HL-60/S4 (cell line): ENCODE results near the gene TOP1.

Experiments used
- in situ Hi-C: fragments of 300-500 bp; cut with MboI; formaldehyde crosslinking; loops from 2 replicates; pipeline ENCODE4 v1.14.3; 2022; ENCODE audit warnings: low sequenced_read_pairs

The TOP1 gene

GRCh38 chr20:41141153-41141815, 112.7 kb downstream of the TOP1 start:
- in situ Hi-C loops, result no loop called here

DNA sequence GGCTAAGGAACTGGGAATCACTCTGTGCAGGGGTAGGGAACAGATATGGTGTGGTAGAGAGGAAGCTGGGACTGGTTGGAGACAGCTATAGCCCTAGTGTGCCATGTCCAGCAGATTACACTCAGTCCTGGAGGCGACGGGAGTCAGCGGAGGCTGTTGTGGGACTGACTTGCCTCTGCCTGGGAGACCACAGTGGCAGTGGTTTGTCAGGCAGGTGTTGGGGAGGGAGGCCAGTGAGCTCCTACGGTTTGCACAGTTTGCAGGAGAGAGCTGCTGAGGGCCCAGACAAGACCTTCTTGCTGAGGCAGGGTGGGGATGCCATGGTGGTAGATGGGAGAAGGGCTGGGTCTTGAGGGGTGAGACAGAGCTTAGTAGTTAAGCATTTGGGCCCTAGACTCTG, 113.6 kb downstream of the TOP1 start:
- in situ Hi-C loops, result no loop called here

DNA sequence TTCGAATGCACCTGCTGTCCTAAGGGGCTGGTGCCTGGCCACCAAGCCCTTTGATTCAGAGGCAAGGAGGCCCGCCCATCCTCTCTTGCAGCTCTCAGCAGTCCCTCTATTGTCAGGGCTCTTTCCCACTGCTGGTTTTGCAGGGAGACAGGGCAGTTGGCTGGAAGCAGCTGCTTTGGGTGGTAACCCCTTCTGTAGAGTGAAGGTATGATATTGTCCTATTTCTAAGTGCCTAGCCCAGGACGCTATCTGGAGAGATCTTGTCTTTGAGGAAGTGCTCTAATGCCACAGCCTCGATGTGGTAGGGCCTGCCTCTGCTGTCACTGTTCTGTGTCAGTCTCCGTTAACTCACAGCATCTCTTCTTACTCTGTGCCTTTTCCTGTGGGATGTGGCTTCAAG, 114.3 kb downstream of the TOP1 start:
- in situ Hi-C loops, result no loop called here

- in situ Hi-C loops, result no loop called here
Measured at GRCh38 chr20:41143354-41143753, 114.7 kb downstream of the TOP1 start.

DNA sequence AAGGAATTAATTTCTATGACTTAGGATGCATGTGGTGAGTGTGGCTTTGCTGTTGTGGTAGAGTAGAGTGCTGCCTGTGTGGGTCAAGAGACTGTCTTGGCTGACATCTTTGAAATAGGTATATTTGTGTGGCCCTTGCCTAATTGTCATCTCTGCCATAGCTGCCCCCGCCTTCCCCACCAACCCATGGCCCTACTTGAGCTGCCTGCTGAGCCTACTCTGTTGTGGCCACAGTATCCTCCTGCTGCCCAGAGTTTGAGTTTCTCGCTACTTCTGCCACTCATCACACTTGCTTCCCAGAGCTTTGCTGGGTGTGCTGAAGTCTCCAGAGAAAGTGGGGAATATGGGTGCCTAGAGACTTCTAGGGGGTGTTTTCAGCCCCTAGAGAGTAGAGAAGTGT, 116.7 kb downstream of the TOP1 start:
- in situ Hi-C loops, result no loop called here

DNA sequence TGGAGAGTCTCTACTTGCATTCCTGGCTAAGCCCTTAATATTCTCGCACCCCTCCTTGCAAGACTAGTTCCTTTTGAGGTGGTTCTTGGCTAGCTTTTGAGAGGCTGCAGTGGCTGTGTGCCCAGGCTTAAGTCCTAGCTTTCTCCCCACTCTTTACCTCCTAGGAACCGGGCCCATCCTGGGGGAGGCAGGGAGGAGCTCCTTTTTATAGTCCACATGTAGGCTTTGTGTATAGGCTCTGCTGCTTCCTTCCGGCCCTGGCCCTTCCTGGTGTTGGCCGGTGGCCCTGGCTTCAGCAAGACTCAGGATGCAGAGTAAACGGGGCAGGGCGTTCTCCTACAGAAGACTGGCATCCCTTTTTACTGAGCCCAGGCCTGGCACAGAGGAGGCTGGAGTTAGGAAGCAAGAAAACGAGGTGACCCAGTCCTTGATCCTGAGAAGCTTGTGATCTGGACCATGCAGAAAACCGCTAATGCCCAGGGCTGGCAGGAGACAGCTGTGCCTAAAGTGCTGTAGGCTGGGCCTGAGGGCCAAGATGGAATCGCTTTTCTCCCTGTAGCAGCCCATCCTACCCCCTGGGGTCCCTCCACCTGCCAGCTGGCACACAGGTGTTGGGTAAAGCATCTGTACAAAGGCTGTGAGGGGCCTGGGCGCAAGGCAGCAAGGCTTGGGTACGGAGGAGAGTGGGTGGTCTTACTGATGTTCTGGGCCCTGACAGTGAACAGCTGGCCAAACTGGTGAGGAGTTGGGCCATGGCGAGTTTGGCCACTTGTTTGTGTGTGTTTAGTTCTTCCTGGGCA, 117.4 kb downstream of the TOP1 start:
- in situ Hi-C loops, result no loop called here

- in situ Hi-C loops, result no loop called here
Measured at GRCh38 chr20:41147767-41148191, 119.2 kb downstream of the TOP1 start.

- in situ Hi-C loops, result no loop called here
Measured at GRCh38 chr20:41148942-41149341, 120.3 kb downstream of the TOP1 start.

DNA sequence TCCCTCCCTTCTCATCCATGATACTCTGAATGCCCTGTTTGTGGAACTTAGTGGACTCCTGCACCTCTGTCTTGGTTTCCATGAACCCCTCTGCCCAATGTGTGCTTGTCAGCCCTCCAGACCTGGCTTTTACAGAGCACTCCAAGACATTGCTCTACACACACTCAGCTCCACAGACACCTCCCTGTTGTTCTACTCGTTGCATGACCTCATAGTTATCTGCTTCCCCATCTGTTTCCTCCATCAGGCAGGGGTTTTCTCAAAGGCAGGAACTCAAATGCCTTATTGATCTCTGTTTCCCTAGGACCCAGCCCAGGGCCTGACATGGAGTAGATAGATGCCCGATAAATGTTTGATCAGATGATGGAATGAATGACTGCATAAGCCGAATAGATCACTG, 122.0 kb downstream of the TOP1 start:
- in situ Hi-C loops, result no loop called here

GRCh38 chr20:41151134-41151869, 122.7 kb downstream of the TOP1 start:
- in situ Hi-C loops, result no loop called here

DNA sequence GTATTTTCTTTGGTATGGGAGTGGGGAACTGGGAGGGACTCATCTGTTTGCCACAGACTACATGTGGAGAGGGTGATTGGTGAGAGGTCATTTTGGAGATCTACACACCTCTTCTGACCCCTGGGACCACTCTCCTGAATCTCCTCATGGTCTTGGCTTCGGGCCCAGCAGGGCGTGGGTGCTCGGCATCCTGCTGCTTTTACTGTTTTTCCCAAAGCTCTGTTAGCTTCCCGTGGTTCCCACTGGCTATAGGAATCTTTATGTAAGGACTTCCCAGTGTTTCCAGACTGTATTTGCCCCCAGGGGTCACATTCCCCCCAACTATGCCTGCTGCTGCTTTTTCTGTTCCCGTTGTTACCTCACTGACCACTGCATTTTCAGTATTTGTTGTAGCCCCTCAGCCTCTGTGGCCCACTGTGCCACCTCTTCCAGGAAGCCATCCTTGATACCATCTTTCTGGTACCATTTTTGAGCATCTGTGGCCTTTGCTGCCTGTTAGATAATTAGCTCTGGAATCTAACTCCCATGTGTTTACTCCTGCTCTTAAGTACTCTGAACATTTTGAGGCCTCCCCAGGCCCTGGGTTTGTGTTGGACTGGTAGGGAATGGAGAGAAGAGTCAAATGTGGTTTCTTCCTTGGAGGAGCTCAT, 123.6 kb downstream of the TOP1 start:
- in situ Hi-C loops, result no loop called here

GRCh38 chr20:41154436-41155176, 126.0 kb downstream of the TOP1 start:
- in situ Hi-C loops, result no loop called here

DNA sequence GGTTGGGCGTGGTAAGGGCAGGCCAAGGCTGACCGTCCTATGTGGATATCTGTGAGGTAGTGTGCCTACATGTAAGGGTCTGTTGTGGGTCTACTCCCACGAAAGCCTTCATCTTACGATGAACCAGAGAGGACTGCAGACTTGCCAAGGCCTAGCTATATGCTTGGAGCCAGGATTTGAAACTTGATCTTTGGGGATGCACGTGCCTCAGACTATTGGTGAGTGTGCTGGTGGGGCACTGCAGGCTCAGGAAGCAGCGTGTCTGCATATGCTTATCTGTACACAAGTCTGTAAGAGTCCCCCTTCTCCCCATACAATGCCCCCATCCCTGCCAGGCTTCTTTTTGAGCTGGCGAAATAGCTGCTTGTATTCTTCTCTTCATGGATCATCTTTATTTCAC, 126.6 kb downstream of the TOP1 start:
- in situ Hi-C loops, result no loop called here

DNA sequence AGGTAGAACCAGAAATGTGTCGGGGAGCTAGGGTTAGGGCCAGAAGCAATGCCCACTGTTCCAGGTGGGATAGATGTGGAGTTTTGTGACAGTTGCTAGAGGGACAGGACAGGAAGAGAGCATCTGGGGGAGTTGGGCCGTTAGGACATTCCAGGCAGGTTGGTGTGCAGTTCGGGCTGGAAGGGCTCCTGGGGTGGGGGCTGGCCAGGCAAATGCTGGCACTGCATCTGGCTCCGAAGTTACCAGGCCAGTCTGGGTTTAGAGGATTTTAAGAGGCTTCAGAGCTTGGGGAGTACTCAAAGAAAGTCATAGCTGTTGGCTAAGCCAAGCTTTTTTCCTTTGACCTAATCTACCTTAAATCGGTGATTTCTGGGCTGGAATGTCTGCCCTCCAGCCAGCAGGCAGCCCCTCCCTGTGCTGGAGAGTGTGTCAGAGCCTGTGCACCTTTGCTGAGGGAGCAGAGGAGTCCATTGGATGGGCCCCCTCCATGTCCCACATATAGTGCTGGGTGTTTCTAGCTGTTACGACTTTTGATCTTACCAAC, 129.5 kb downstream of the TOP1 start:
- in situ Hi-C loops, result no loop called here

DNA sequence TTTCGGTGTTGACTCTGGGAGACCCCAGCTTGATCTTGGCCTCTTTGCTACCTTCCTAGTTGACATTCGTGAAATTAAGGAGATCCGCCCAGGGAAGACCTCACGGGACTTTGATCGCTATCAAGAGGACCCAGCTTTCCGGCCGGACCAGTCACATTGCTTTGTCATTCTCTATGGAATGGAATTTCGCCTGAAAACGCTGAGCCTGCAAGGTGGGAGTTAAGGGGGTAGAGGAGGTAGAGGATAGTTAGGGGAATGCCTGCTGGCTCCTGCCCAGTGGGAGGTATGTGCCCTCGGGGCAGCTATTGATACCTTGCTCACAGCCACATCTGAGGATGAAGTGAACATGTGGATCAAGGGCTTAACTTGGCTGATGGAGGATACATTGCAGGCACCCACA, 130.9 kb downstream of the TOP1 start:
- in situ Hi-C loops, result no loop called here

DNA sequence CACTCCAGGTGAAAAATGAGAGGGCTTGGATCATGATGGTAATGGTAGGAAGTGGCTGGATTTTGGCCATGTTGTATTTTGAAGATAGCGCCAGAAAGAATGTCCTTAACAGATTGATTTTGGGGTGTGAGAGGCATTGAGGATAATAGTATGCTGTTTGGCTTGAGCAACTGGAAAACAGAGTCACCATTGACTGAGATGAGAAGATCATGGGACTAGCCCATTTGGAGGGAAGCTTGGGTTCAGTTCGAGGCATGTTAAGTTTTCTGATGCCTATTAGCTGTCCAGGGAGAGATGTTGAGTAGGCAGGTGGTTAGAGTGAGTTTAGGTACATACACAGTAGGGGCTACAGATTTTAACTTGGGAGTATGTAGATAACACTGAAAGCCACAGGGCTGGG, 132.1 kb downstream of the TOP1 start:
- in situ Hi-C loops, result no loop called here

- in situ Hi-C loops, result no loop called here
Measured at GRCh38 chr20:41161886-41162285, 133.3 kb downstream of the TOP1 start.

DNA sequence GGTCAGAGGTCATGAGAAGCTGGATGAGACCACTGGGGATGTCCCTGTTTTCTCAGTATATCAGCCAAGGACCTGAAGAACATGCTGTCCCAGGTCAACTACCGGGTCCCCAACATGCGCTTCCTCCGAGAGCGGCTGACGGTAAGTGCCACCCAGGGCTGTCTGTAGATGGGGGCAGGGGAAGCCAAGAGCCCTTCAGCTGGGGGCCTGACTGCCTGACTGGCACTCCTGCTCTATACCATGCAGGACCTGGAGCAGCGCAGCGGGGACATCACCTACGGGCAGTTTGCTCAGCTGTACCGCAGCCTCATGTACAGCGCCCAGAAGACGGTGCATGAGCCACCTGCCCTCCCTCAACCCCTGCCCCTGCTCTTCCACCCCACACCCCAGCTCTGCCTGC, 133.8 kb downstream of the TOP1 start:
- in situ Hi-C loops, result no loop called here

- in situ Hi-C loops, result no loop called here
Measured at GRCh38 chr20:41163821-41164220, 135.2 kb downstream of the TOP1 start.
